Ureter (tissue), 1 donor: ENCODE results near the gene GRK3. TPM values are rescaled to one million over a fixed set of nuclear protein-coding genes. Genes with fewer than 3 reads are reported as not detected.

Source experiments
- DNase-seq: peaks from one replicate; pipeline ENCODE4 v3.0.0-alpha.2; 2020; ENCODE audit warnings: low spot score
- total RNA-seq: library from RNA; stranded (reverse); gene quantifications from one replicate; pipeline ENCODE4 v1.2.4, GENCODE V29; 2023
- donor health status: DM: yes; HTN: yes; CAD: no.

GRK3 gene
- total RNA-seq, 1 donor from 2014 or later = 21.6 TPM

GRCh38 chr22:25663654-25664053 lies 99.2 kb downstream of the GRK3 start:
- DNase-seq = no peak

- peak; percentile 70 for DNase-seq
These were observed 101.8 kb downstream of the GRK3 start for GRCh38 chr22:25666308-25666707.

- peak; percentile 52 for DNase-seq
These were observed 104.0 kb downstream of the GRK3 start for GRCh38 chr22:25668437-25668836.

GRCh38 chr22:25669253-25670069 lies 105.0 kb downstream of the GRK3 start:
- DNase-seq = no peak

GRCh38 chr22:25670070-25670461 lies 105.6 kb downstream of the GRK3 start:
- no peak for DNase-seq

- no peak for DNase-seq
These were observed 108.0 kb downstream of the GRK3 start for GRCh38 chr22:25672289-25673084.

- DNase-seq = no peak
These were observed 109.2 kb downstream of the GRK3 start for GRCh38 chr22:25673713-25674112.

GRCh38 chr22:25677631-25678030 lies 113.2 kb downstream of the GRK3 start:
- DNase-seq = no peak

- DNase-seq = no peak
These were observed 115.6 kb downstream of the GRK3 start for GRCh38 chr22:25680051-25680450.

GRCh38 chr22:25680956-25681355 lies 116.5 kb downstream of the GRK3 start:
- no peak for DNase-seq

GRCh38 chr22:25682109-25682508 lies 117.6 kb downstream of the GRK3 start:
- no peak for DNase-seq

- DNase-seq = no peak
These were observed 124.2 kb downstream of the GRK3 start for GRCh38 chr22:25688627-25689026.

- no peak for DNase-seq
These were observed 125.2 kb downstream of the GRK3 start for GRCh38 chr22:25689631-25690030.

GRCh38 chr22:25690798-25691197 lies 126.3 kb downstream of the GRK3 start:
- no peak for DNase-seq

- no peak for DNase-seq
These were observed 128.2 kb downstream of the GRK3 start for GRCh38 chr22:25692397-25693267.

GRCh38 chr22:25693268-25693565 lies 128.7 kb downstream of the GRK3 start:
- no peak for DNase-seq

GRCh38 chr22:25694196-25694907 lies 129.9 kb downstream of the GRK3 start:
- DNase-seq = no peak

- no peak for DNase-seq
These were observed 130.7 kb downstream of the GRK3 start for GRCh38 chr22:25695146-25695545.

- DNase-seq = no peak
These were observed 132.3 kb downstream of the GRK3 start for GRCh38 chr22:25696763-25697162.

- DNase-seq = no peak
These were observed 132.7 kb downstream of the GRK3 start for GRCh38 chr22:25697181-25697664.

GRCh38 chr22:25697978-25698377 lies 133.5 kb downstream of the GRK3 start:
- no peak for DNase-seq
